A673 (cell line): ENCODE results near the gene PDE11A. TPM values are rescaled to one million over a fixed set of nuclear protein-coding genes. Genes with fewer than 3 reads are reported as not detected.

Source experiments
- BruUV-seq: library from RNA; stranded (reverse); fragments of 400-500 nt; replicated peaks from 2 replicates; lab custom pipeline; 2021; lab: Mats Ljungman, UMichigan
- CTCF ChIA-PET: fragments of 300-600 bp; sonication (Branson Sonifier 250); formaldehyde crosslinking; loops from one replicate; lab custom pipeline; 2022; ENCODE audit warnings: antibody characterized with exemption; lab: Charles Lee
- POLR2A ChIA-PET: fragments of 300-600 bp; sonication (Branson Sonifier 250); formaldehyde crosslinking; loops from one replicate; lab custom pipeline; 2022; ENCODE audit warnings: antibody characterized with exemption; ENCODE audit not compliant: low non-redundant PET; lab: Charles Lee
- DNase-seq: peaks from one replicate; pipeline ENCODE4 v3.0.0-alpha.2; 2015; ENCODE audit warnings: low spot score
- H3K27ac ChIP-seq: fragments of 200-600 bp; sonication (generic); 2 replicates; pipeline ENCODE4 v1.5.1; 2016; ENCODE audit warnings: mixed run types, low read depth, mild to moderate bottlenecking, mixed read lengths, antibody characterized with exemption, low read length; ENCODE audit not compliant: poor library complexity, severe bottlenecking
- H3K27me3 ChIP-seq: fragments of 200-600 bp; sonication (generic); replicated peaks from 2 replicates; pipeline ENCODE4 v1.6.1; 2017; ENCODE audit warnings: mixed run types, low read depth, mild to moderate bottlenecking, mixed read lengths, antibody characterized with exemption, low read length; ENCODE audit not compliant: insufficient read depth, poor library complexity
- H3K36me3 ChIP-seq: fragments of 200-600 bp; sonication (generic); 2 replicates; pipeline ENCODE4 v1.6.1; 2016; ENCODE audit warnings: mixed run types, mild to moderate bottlenecking, mixed read lengths, antibody characterized with exemption, low read length; ENCODE audit not compliant: insufficient read depth, poor library complexity, severe bottlenecking
- H3K4me1 ChIP-seq: fragments of 200-600 bp; sonication (generic); 2 replicates; pipeline ENCODE4 v1.6.1; 2017; ENCODE audit warnings: mixed run types, mild to moderate bottlenecking, mixed read lengths, antibody characterized with exemption, low read length; ENCODE audit not compliant: insufficient read depth, poor library complexity, severe bottlenecking
- H3K4me3 ChIP-seq: fragments of 200-600 bp; sonication (generic); 2 replicates; pipeline ENCODE4 v1.5.1; 2016; ENCODE audit warnings: low read depth, mixed run types, mild to moderate bottlenecking, mixed read lengths, low read length; ENCODE audit not compliant: poor library complexity, severe bottlenecking
- H3K9me3 ChIP-seq: fragments of 200-600 bp; sonication (generic); 2 replicates; pipeline ENCODE4 v1.6.1; 2016; ENCODE audit warnings: mixed run types, low read depth, mild to moderate bottlenecking, mixed read lengths, antibody characterized with exemption, low read length; ENCODE audit not compliant: poor library complexity, severe bottlenecking
- CTCF ChIP-seq: fragments of 300-800, 200-600 bp; sonication (generic); conservative IDR thresholded peaks from 2 replicates; pipeline ENCODE4 v1.5.1; 2017; ENCODE audit warnings: low read depth, mild to moderate bottlenecking, antibody characterized with exemption, low read length, moderate library complexity, mixed read lengths
- EZH2 ChIP-seq: fragments of 200-600 bp; sonication (generic); IDR thresholded peaks from 2 replicates; pipeline ENCODE4 v1.6.1; 2017; ENCODE audit warnings: borderline replicate concordance, low read depth, mild to moderate bottlenecking, mixed read lengths, antibody characterized with exemption, low read length; ENCODE audit not compliant: poor library complexity, severe bottlenecking
- intact Hi-C: fragments of 100-400 bp; cut with micrococcal nuclease; formaldehyde crosslinking; loops from one replicate; pipeline ENCODE4 v1.10.0; 2022; ENCODE audit not compliant: unreplicated experiment
- total RNA-seq: library from RNA; stranded (reverse); gene quantifications from 2 replicates; pipeline ENCODE4 v1.2.3, GENCODE V29; 2021

Gene PDE11A
- total RNA-seq, 1 experiment from 2014 or later: not detected

DNA sequence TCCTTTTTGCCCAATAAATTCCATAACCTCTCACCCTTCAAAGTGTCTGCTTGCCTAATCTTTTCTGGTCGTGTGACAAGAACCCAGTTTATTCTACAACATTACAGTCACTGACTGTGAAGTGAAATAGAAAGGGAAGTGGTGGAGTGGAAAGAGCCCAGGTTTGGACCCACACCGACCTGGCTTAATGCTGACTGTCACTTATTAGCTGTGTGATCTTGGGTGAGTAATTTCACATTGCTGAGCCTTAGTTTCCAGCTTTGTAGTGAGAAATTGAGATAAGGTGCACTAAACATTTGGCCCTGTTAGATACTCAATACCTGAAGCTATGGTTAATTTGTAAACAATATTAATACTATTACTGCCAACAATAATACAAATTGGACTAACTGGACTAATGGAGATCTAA lies 388.9 kb downstream of the PDE11A start:
- no peak for TF ChIP-seq EZH2
- no peak for TF ChIP-seq CTCF
- ChIA-PET CTCF (no interaction called here), POLR2A (no interaction called here)
- no peaks in the 10 kb centered on the region for H3K27me3 ChIP-seq
- BruUV-seq: no TSS peak
- H3K36me3 ChIP-seq: no peaks in the 10 kb centered on the region
- H3K9me3 ChIP-seq: no peaks in the 10 kb centered on the region
- no peak overlapping the region for H3K27ac ChIP-seq
- no peaks in the 10 kb centered on the region for H3K4me1 ChIP-seq
- intact Hi-C loops: no loop called here
- DNase-seq: no peak
- H3K4me3 ChIP-seq: no peak overlapping the region

DNA sequence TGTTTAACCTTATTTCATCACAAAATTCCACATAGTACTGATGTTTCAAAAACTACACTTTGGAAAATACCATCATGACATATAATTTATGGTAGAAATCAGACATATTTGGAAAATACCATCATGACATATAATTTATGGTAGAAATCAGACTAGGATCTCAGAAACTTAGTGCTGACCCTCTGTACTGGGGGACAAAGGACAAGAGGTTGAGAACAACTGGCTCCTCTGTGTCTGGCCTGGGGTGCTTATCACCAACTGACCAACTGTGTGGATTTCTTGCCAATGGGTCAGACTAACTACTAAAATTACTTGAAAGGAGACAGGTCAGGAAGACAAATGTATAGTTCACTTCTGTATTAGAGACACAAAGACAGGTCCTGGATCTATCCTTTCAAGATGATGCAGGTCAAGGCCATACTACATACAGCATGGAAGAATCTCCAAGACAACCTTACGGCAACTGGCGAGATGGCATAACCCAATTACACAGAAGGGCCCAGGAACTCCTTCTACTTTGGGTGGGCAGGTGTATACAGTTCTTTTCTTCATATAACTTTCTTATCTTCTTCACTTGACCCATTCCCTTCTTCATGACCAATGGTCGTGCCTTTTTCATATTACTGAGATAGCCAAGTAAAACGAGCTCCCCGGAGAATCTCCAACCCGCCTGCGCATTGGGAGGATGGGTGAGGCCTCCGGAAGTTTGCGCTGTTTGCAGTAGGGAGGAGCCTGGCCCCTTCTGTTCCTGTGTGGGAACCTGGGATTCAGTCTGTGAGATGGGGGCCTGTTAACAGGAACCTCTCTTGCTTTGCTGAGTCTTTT lies 389.5 kb downstream of the PDE11A start:
- intact Hi-C loops: no loop called here
- Histone ChIP-seq H3K36me3 (no peaks in the 10 kb centered on the region), H3K27ac (no peak overlapping the region), H3K4me1 (no peaks in the 10 kb centered on the region), H3K27me3 (no peaks in the 10 kb centered on the region), H3K4me3 (no peak overlapping the region), H3K9me3 (no peaks in the 10 kb centered on the region)
- CTCF ChIA-PET: no interaction called here
- BruUV-seq: no TSS peak
- DNase-seq: no peak
- TF ChIP-seq EZH2 (no peak), CTCF (no peak)
- POLR2A ChIA-PET: no interaction called here

DNA sequence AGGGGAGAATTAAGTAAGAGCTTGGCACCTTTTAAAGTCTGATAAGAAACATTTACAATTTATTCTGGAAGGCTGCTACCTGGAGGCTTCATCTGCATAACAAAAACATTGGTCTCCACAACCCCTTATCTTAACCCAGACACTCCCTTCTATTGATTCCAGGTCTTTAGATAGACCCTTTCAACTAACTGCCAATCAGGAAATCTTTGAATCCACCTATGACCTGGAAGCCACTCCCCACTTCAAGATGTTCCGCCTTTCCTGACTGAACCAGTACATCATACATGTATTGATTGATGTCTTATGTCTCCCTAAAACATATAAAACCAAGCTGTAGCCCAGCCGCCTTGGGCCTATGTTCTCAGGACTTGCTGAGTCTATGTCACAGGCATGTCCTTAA lies 390.6 kb downstream of the PDE11A start:
- H3K36me3 ChIP-seq: no peaks in the 10 kb centered on the region
- no TSS peak for BruUV-seq
- no peaks in the 10 kb centered on the region for H3K27me3 ChIP-seq
- H3K9me3 ChIP-seq: no peaks in the 10 kb centered on the region
- H3K4me1 ChIP-seq: no peaks in the 10 kb centered on the region
- ChIA-PET POLR2A (no interaction called here), CTCF (no interaction called here)
- no peak for DNase-seq
- no peak overlapping the region for H3K4me3 ChIP-seq
- TF ChIP-seq CTCF (no peak), EZH2 (no peak)
- intact Hi-C loops: no loop called here
- H3K27ac ChIP-seq: no peak overlapping the region
